ENCODE results near the gene MMP14.
"Not testable (repeated sequence)": the region's sequence is repeated elsewhere in the genome, so short reads cannot be mapped to it uniquely, and the experiment has no call there.

MMP14 gene

GRCh38 chr14:22836301-22837113 is at the start of gene MMP14:
Gene MMP14, plus strand, starts transcription at chr14:22836585. Its CDS starts 233 bp downstream, at chr14:22836818.
- peak; percentile 29 for DNase-seq

DNA sequence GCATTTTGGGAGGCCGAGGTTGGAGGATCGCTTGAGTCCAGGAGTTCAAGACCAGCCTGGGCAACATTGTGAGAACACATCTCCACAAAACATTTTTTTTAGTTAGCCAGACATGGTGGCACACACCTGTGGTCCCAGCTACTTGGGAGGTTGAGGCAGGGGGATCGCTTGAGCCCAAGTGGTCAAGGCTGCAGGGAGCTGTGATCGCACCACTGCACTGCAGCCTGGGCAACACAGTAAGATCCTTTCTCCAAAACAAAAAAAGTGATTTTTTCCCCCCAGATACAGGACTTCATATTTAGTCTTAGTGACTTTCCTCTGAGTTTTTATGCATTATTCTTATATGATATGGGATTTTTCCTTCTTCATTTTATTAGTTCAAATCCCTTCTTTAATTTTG is 49.7 kb upstream of the MMP14 start:
- DNase-seq, result no peak

GRCh38 chr14:22791301-22791700 is 45.1 kb upstream of the MMP14 start:
- DNase-seq, result no peak

- no peak for DNase-seq
Measured at GRCh38 chr14:22792158-22792557, 44.2 kb upstream of the MMP14 start.

DNA sequence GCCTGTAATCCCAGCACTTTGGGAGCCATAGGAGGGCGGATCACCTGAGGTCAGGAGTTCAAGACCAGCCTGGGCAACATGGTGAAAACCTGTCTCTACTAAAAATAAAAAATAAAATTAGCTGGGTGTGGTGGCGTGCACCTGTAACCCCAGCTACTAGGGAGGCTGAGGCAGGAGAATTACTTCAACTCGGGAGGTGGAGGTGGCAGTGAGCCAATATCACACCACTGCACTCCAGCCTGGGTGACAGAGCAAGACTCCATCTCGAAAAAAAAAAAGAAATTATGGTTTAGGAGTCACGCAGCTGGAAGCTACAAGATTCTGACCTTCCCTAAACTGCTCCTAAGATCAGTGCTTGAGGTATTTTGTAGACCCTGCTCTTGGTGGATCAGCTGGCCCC is 42.8 kb upstream of the MMP14 start:
- DNase-seq, result not testable (repeated sequence)

DNA sequence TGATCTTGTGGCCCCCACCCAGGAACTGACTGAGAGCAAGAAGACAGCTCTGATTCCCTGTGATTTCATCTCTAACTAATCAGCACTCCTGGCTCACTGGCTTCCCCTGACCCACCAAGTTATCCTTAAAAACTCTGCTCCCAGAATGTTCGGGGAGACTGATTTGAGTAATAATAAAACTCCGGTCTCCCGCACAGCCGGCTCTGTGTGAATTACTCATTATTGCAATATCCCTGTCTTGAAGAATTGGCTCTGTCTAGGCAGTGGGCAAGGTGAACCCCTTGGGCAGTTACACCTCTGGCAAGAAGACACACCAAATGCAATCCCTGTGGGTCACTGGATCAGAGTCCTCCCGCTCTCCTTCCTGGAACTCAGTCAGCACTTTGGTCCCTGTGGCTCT is 42.4 kb upstream of the MMP14 start:
- no peak for DNase-seq

- no peak for DNase-seq
Measured at GRCh38 chr14:22794551-22794951, 41.8 kb upstream of the MMP14 start.

- no peak for DNase-seq
Measured at GRCh38 chr14:22796087-22796707, 40.2 kb upstream of the MMP14 start.

DNA sequence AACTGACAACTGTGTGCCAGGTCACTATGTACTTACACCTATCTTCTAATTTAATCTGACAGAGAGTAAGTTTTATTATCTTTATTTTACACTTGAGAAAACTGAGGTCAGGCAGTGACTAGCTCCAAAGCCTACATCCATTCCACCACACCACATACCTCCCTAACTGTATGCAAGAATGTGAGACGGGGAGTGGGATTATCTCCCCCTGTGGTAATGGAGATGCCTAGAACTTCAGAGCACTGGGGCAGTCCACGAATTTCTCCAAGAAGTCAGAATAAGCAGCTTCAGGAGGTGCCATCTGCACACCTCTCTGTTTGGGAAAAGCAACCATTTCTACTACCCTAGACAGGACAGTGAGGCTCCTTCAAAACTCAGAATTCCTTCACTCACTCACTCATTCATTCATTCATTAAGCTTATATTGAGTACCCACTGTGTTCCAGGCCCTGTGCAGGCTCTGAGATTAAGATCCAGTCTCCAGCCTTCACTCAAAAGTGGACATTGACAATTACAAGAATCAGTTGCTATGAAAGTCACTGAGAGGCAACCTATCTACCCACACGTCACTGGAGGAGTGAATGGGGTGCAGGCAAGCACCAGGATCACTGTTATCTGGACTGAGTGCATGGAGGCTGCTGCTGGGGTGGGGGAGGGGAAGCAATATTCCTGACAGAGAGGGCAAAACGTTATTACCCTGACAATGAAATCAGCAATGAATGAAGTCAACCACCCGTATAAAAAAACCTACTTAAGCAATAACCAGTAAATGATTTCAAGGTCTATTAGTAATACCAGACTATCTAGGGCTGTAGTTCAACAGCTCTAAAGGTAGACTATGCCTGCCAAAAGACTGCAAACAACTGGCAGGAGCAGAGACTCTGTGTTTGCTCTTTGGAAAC is 39.1 kb upstream of the MMP14 start:
- no peak for DNase-seq

- DNase-seq, result no peak
Measured at GRCh38 chr14:22798528-22798927, 37.9 kb upstream of the MMP14 start.

GRCh38 chr14:22800346-22800745 is 36.0 kb upstream of the MMP14 start:
- DNase-seq, result no peak

DNA sequence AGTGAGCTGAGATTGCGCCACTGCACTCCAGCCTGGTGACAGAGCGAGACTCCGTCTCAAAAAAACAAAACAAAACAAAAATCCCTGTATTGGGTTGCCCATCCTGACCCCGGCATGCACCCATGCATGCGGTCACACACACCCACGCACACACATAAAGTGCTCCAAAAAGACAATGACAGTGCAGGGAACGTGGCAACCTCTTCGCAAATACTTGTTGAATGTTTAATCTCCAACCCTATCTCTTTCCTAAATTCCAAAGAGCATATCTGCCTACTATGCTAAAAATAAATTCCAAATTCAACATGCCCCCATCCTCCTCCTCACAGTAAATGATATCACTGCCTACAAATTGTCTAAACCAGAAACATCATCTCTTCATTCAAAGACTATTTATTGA is 34.7 kb upstream of the MMP14 start:
- DNase-seq, result no peak

GRCh38 chr14:22802860-22803686 is 33.3 kb upstream of the MMP14 start:
- DNase-seq, result no peak

DNA sequence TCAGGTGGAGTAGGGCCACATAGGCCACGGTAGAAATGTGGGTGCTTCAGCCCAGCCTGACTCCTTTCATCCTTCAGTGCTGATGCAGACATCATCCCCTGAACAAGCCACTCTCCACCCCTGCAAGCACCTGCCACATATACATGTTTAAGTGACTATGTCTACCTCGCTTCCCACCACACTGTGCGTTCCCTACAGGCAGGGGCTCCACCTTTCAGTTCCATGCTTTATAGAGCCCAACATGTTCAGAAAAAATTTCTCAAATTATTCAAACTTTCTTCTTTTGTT is 32.8 kb upstream of the MMP14 start:
- DNase-seq, result no peak

DNA sequence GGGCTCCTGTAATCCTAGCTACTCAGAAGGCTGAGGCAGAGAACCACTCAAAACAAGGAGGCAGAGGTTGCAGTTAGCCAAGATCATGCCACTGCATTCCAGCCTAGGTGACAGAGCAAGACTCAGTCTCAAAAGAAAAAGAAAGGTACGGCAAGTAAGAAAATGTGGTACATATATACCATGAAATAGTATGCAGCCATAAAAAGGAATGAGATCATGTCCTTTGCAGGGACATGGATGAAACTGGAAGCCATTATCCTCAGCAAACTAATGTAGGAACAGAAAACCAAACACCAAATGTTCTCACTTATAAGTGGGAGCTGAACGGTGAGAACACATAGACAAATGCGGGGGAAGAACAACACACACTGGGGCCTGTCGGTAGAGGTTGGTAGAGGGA is 31.1 kb upstream of the MMP14 start:
- not testable (repeated sequence) for DNase-seq

- DNase-seq, result no peak
Measured at GRCh38 chr14:22807432-22808087, 28.8 kb upstream of the MMP14 start.

DNA sequence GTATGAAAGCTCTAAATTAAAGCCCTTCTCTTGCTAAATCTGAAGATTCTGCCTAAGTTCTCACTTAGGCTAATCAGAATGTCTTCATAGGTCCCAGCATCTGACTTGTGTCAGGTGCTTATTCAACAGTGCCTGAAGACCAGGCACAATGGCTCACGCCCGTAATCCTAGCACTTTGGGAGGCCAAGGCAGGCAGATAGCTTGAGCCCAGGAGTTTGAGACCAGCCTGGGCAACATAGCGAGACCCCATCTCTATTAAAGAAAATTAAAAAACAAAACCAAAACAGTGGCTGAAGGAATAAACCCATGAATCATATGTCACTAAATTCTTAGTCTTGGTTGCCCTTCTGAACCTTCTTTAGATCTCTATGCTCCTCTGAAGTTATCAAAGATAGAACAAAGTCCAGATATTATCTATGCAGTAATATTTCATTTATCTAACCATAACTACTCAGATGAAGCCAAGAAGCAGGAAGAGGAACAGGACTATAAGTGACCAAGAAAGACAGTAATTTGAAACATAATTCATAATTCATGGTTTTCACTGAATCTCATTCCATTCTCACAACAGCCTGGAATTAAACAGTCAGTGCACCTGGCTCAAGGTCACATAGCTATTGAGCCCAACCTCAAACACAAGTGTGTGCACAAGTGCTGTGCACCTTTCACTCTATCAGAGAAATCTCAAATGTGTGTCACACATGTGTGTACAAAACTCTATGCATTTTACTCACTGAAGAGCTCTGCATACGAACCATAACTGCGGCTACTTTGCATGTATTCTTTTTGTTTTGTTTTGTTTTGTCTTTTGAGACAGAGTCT is 27.8 kb upstream of the MMP14 start:
- no peak for DNase-seq

GRCh38 chr14:22811722-22812121 is 24.7 kb upstream of the MMP14 start:
- no peak for DNase-seq

- no peak for DNase-seq
Measured at GRCh38 chr14:22812744-22813143, 23.6 kb upstream of the MMP14 start.

DNA sequence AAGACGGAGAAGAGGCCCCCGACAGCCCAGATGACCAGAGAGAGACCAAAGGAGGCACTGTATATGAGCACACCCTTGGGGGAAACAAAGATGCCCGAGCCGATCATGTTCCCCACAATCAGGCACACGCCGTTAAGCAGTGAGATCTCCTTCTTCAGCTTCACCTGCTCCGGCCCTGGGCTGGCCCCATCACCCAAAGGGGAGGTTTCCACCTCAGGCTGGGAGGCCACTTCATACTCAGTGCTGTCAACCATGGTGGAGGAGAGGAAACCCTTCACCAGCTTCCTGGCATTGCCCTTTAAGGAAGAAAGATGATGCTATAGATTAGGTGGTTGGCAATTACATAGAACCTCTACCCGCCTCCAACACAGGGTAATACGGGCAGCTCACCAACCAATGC is 23.2 kb upstream of the MMP14 start:
- no peak for DNase-seq

GRCh38 chr14:22814373-22814772 is 22.0 kb upstream of the MMP14 start:
- DNase-seq, result no peak

Measured in midbrain (tissue), 1 donor.